Measurements from ENCODE around the gene CSNK1A1. TPM values are rescaled to one million over a fixed set of nuclear protein-coding genes. Genes with fewer than 3 reads are reported as not detected.

Gene CSNK1A1
- total and polyA plus RNA-seq, 4 donors = 43.0 to 108 (median 78.2) TPM

- DNase-seq (ENCODE audit: low spot score) = no peak
- H3K9ac ChIP-seq (ENCODE audit: low read depth in 1 of 2, low read length in 2 of 2) = no peak overlapping the region
Observed at GRCh38 chr5:149457393-149457763, 93.9 kb downstream of the CSNK1A1 start.

GRCh38 chr5:149456597-149457392 is 94.4 kb downstream of the CSNK1A1 start:
- Histone ChIP-seq H3K4me1 (ENCODE audit: control insufficient read depth in 4 of 4, insufficient read depth in 4 of 4, low read length in 3 of 4) (no peaks in the 10 kb centered on the region), H3K36me3 (ENCODE audit: control insufficient read depth in 4 of 4, insufficient read depth in 3 of 4, low read depth in 1 of 4, low read length in 3 of 4) (no peaks in the 10 kb centered on the region), H3K27ac (ENCODE audit: low read depth in 1 of 2, low read length in 2 of 2) (peak overlapping the region; percentile 76 to 80), H3K4me3 (ENCODE audit: low read depth in 1 of 3, low read length in 3 of 3) (no peak overlapping the region), H3K9me3 (ENCODE audit: control insufficient read depth in 4 of 4, low read length in 3 of 4) (no peaks in the 10 kb centered on the region), H3K27me3 (ENCODE audit: control insufficient read depth in 4 of 4, insufficient read depth in 4 of 4, low read length in 3 of 4) (no peaks in the 10 kb centered on the region), H3K9ac (ENCODE audit: low read depth in 1 of 2, low read length in 2 of 2) (peak overlapping the region in 1 of 2 donors; percentile 31)
- TF ChIP-seq REST (IDR thresholded peaks at IDR 0.05) (no peak), SP1 (IDR thresholded peaks at IDR 0.05) (peak; percentile 34), NR2F2 (IDR thresholded peaks at IDR 0.05) (peak; percentile 73), ATF3 (IDR thresholded peaks at IDR 0.05) (no peak), CTCF (IDR thresholded peaks at IDR 0.05; ENCODE audit: low read depth, low read length, missing input control) (no peak), RXRA (IDR thresholded peaks at IDR 0.05) (peak; percentile 42 to 46)
- 63% methylated on average over 6 of the region's 6 CpGs for WGBS
- DNase-seq (ENCODE audit: low spot score) = no peak

More at GRCh38 chr5:149457393-149457763, 93.9 kb downstream of the CSNK1A1 start:
- 96% methylated on average over 5 of the region's 5 CpGs for WGBS
- H3K4me1 ChIP-seq (ENCODE audit: control insufficient read depth in 4 of 4, insufficient read depth in 4 of 4, low read length in 3 of 4) = no peaks in the 10 kb centered on the region
- H3K27me3 ChIP-seq (ENCODE audit: control insufficient read depth in 4 of 4, insufficient read depth in 4 of 4, low read length in 3 of 4) = no peaks in the 10 kb centered on the region
- peak overlapping the region; percentile 62 to 64 for H3K27ac ChIP-seq (ENCODE audit: low read depth in 1 of 2, low read length in 2 of 2)
- no peaks in the 10 kb centered on the region for H3K9me3 ChIP-seq (ENCODE audit: control insufficient read depth in 4 of 4, low read length in 3 of 4)
- no peaks in the 10 kb centered on the region for H3K36me3 ChIP-seq (ENCODE audit: control insufficient read depth in 4 of 4, insufficient read depth in 3 of 4, low read depth in 1 of 4, low read length in 3 of 4)
- TF ChIP-seq HNF4A (conservative IDR thresholded peaks at IDR 0.05) (no peak), YY1 (IDR thresholded peaks at IDR 0.05) (no peak), GABPA (IDR thresholded peaks at IDR 0.05 in 1 of 2, conservative IDR thresholded peaks at IDR 0.05 in 1 of 2) (no peak), EGR1 (IDR thresholded peaks at IDR 0.05; ENCODE audit: low read depth in 2 of 2) (no peak), FOXA2 (IDR thresholded peaks at IDR 0.05) (no peak), RAD21 (IDR thresholded peaks at IDR 0.05) (no peak)
- no peak overlapping the region for H3K4me3 ChIP-seq (ENCODE audit: low read depth in 1 of 3, low read length in 3 of 3)

Measured in liver (tissue), 9 donors.